ENCODE results near the gene NR1H4. TPM values are rescaled to one million over a fixed set of nuclear protein-coding genes. Genes with fewer than 3 reads are reported as not detected.

NR1H4 gene
- total and polyA plus RNA-seq, 2 of the 13 experiments (the other 11 are each of a cell fraction or from before 2014, with no cell fraction given) = 27.3 to 114 TPM

DNA sequence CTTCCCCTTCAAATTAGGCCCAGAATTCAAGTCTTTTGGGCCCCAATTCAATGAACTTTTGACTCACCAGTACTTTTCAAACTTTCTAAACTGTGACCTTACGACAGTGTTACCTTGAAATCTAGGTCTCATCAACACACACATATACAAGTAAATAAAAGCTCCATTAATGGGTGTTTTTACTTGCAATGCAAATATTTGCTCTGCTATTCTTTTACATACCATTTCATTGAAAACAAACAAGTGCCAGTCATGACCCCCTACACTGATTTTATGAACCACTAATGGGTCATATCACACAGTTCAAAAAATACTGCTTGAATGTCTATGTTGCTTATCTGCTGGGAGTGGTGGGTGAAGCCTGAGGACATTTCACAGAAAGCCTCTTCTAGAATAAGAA, 9.1 kb upstream of the NR1H4 start (continued):
- no peak for TF ChIP-seq CSRNP1 (CRISPR knock-in tag; IDR thresholded peaks at IDR 0.05)
- TF ChIP-seq NFYC (CRISPR knock-in tag; IDR thresholded peaks at IDR 0.05) = no peak
- peak in 1 of 2 experiments; percentile 80; a peak in 2 of 4 replicates for TF ChIP-seq NR2F1 (CRISPR knock-in tag; IDR thresholded peaks at IDR 0.05)

DNA sequence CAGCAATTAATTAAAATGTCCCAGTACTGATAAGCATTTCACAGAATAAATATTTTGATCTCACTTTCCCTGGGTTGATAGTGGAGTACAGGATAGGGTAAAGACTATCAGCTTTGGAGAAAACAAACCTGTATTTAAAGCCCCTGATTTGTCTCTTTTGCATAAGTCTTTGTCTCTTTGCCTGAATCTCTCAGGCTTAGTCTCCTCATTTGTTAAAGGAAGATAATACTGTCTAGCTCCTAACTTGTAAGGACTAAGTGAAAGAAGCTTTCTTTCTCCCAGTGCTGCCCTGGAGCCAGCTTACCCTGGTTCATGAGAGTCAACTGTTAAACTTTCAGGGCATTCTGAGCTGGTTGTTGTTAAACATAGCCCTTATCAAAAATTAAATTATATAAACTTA, 5.5 kb upstream of the NR1H4 start:
- POLR2A ChIA-PET = no interaction called here
- no peaks in the 10 kb centered on the region for H3K79me2 ChIP-seq (ENCODE audit: insufficient read depth, low read length)
- no peaks in the 10 kb centered on the region for H3K27me3 ChIP-seq (ENCODE audit: control insufficient read depth in 1 of 2, insufficient read depth in 2 of 2, low read length in 2 of 2)
- H3K4me2 ChIP-seq (ENCODE audit: low read depth, low read length) = no peak overlapping the region
- ATAC-seq = no peak
- no peak overlapping the region for H3K9ac ChIP-seq (ENCODE audit: insufficient read depth, low read depth, low read length)
- no peak for DNase-seq (ENCODE audit: low spot score)
- no peak overlapping the region for H2AFZ ChIP-seq (ENCODE audit: low read length)
- in situ Hi-C loops (cut with HindIII; ENCODE audit: extremely low pct_ligation_motif_present, low pct_unique_long_range_greater_than_20kb) (no loop called here), intact Hi-C loops (cut with micrococcal nuclease; ENCODE audit: unreplicated experiment) (no loop called here)
- no TSS peak for BruUV-seq (replicated peaks)
- H3K9me3 ChIP-seq (ENCODE audit: low read length) = no peaks in the 10 kb centered on the region
- H3K36me3 ChIP-seq (replicated peaks in 1 of 2; ENCODE audit: control insufficient read depth in 1 of 2, insufficient read depth in 2 of 2, low read length in 2 of 2) = no peaks in the 10 kb centered on the region
- no peak for FAIRE-seq
- H3K27ac ChIP-seq (ENCODE audit: extremely low read length, insufficient read depth, low read length) = no peak overlapping the region
- H4K20me1 ChIP-seq (ENCODE audit: insufficient read depth, low read length) = no peaks in the 10 kb centered on the region
- CTCF ChIA-PET (ENCODE audit: low intra/inter-chr PET ratio, low total read pairs) = no interaction called here
- H3K4me1 ChIP-seq (ENCODE audit: insufficient read depth, low read length) = peaks cover 68% of the 10 kb centered on the region
- no peak overlapping the region for H3K4me3 ChIP-seq (replicated peaks in 1 of 3; ENCODE audit: insufficient read depth in 1 of 3, low read depth in 2 of 3, low read length in 3 of 3)
- TF ChIP-seq GZF1 (CRISPR knock-in tag; IDR thresholded peaks at IDR 0.05) = no peak
- no peak for TF ChIP-seq ZFYVE20 (CRISPR knock-in tag; IDR thresholded peaks at IDR 0.05; ENCODE audit: borderline replicate concordance, low read depth)
- TF ChIP-seq MLXIP (CRISPR knock-in tag; IDR thresholded peaks at IDR 0.05; ENCODE audit: borderline replicate concordance) = no peak
- TF ChIP-seq PCBP1 (IDR thresholded peaks at IDR 0.05; ENCODE audit: borderline replicate concordance, low read depth, low read length) = no peak
- TF ChIP-seq ZFP37 (CRISPR knock-in tag; IDR thresholded peaks at IDR 0.05; ENCODE audit: borderline replicate concordance) = no peak
- TF ChIP-seq ZNF317 (CRISPR knock-in tag; IDR thresholded peaks at IDR 0.05) = no peak
- TF ChIP-seq ZNF230 (CRISPR knock-in tag; IDR thresholded peaks at IDR 0.05) = no peak
- TF ChIP-seq CENPX (CRISPR knock-in tag; IDR thresholded peaks at IDR 0.05) = no peak
- TF ChIP-seq SNAPC4 (CRISPR knock-in tag; IDR thresholded peaks at IDR 0.05) = no peak
- no peak for TF ChIP-seq AKAP8 (CRISPR knock-in tag; IDR thresholded peaks at IDR 0.05)
- no peak for TF ChIP-seq TARDBP (CRISPR knock-in tag; IDR thresholded peaks at IDR 0.05)
- TF ChIP-seq NFKB2 (CRISPR knock-in tag; IDR thresholded peaks at IDR 0.05; ENCODE audit: borderline replicate concordance) = no peak
